Kidney (tissue), 14 donors: ENCODE data around the gene AKAP13. TPM values are rescaled to one million over a fixed set of nuclear protein-coding genes. Genes with fewer than 3 reads are reported as not detected.

Experiments
- DNase-seq, 5 donors: peaks; one replicate each; pipeline ENCODE4 v3.0.0-alpha.2; 2013 to 2020
- FAIRE-seq: peaks from 2 replicates; lab custom pipeline; 2012; peaks lifted over from hg19 to GRCh38; lab: Jason Lieb, UNC
- H3K27ac ChIP-seq, 2 donors: one replicate each; pipeline ENCODE4 v1.7.0; 2013; ENCODE audit warnings: low read depth in 2 of 2, low read length in 2 of 2, inconsistent platforms in 1 of 2
- H3K27me3 ChIP-seq: one replicate; pipeline ENCODE4 v1.7.1; 2013; ENCODE audit warnings: low read length, inconsistent platforms; ENCODE audit not compliant: control insufficient read depth, insufficient read depth
- H3K36me3 ChIP-seq, 3 donors: one replicate each; pipeline versions ENCODE4 v1.7.0 to v1.7.1; 2013; ENCODE audit warnings: low read length in 3 of 3, control low read depth in 1 of 3, inconsistent platforms in 1 of 3; ENCODE audit not compliant: insufficient read depth in 3 of 3, control insufficient read depth in 2 of 3
- H3K4me1 ChIP-seq, 3 donors: one replicate each; pipeline versions ENCODE4 v1.7.0 to v1.7.1; 2013; ENCODE audit warnings: low read length in 3 of 3, inconsistent platforms in 1 of 3, low read depth in 1 of 3; ENCODE audit not compliant: control insufficient read depth in 2 of 3, insufficient read depth in 2 of 3
- H3K4me3 ChIP-seq, 3 donors: one replicate each; pipeline versions ENCODE4 v1.7.0 to v1.8.1; 2013; ENCODE audit warnings: low read length in 3 of 3, control low read depth in 1 of 3, inconsistent platforms in 1 of 3
- H3K9ac ChIP-seq, 3 donors: one replicate each; pipeline versions ENCODE4 v1.7.0 to v1.7.1; 2013; ENCODE audit warnings: low read length in 3 of 3, control low read depth in 1 of 3, inconsistent platforms in 1 of 3
- H3K9me3 ChIP-seq, 3 donors: one replicate each; pipeline versions ENCODE4 v1.7.0 to v1.7.1; 2013; ENCODE audit warnings: low read length in 3 of 3, control low read depth in 1 of 3, inconsistent platforms in 1 of 3; ENCODE audit not compliant: control insufficient read depth in 2 of 3, insufficient read depth in 1 of 3
- CTCF ChIP-seq: IDR thresholded peaks from 3 replicates; pipeline ENCODE4 v1.5.1; 2012; ENCODE audit warnings: mild to moderate bottlenecking, moderate library complexity, borderline replicate concordance; ENCODE audit not compliant: insufficient read depth; ENCODE audit errors: extremely low read depth
- intact Hi-C: fragments of 100-400 bp; cut with DNase I; formaldehyde crosslinking; loops from one replicate; pipeline ENCODE4 v1.11.1; 2022
- polyA plus RNA-seq: library from polyadenylated mRNA; stranded (reverse); fragments of 350-450 nt; fragmentation: Illumina TruSeq; extraction: RNeasy Lipid Tissue Mini Kit (QIAGEN cat#74804); gene quantifications from one replicate; pipeline ENCODE4 v1.2.3, GENCODE V29; 2014; ENCODE audit warnings: low read depth, low replicate concordance; ENCODE audit not compliant: insufficient read depth
- total RNA-seq: library from RNA; stranded (reverse); fragmentation: NEBNext Ultra II Directional; extraction: Animal tissue kit (Norgen Biotek cat#: 25700); gene quantifications from one replicate; pipeline ENCODE4 v1.2.1, GENCODE V29; 2021
- donor health status: control.
- donor health status: control.
- donor health status: control.
- donor health status: control.
- donor health status: control.
- donor health status: DM: yes; HTN: yes; CAD: no.
- donor health status: Normal renal cell carcinoma (clear cell type).

AKAP13 gene
- total and polyA plus RNA-seq, 2 donors from 2014 or later, result 18.8 to 174 TPM

DNA sequence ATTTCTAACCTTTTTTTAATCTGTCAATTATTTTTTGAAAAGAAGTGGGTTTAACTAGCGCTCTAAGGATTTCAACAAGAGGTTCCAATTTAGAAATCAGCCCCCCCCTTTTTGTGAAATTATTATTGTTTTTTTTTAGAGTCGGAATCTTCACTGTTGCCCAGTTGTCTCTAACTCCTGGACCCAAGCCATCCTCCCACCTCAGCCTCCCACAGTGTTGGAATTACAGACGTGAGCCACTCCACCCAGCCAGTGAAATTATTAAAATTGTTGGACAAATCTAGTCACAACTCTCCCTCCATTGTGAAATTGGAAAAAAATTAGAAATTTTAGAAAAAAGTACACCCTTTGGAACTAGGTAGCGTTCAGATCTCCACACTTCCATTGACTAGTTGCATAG lies 2.5 kb downstream of the AKAP13 start:
- no peak for TF ChIP-seq CTCF
- Histone ChIP-seq H3K9me3 (no peaks in the 10 kb centered on the region), H3K36me3 (no peaks in the 10 kb centered on the region), H3K9ac (no peak overlapping the region), H3K27me3 (no peaks in the 10 kb centered on the region), H3K4me3 (no peak overlapping the region), H3K4me1 (peaks cover 0 to 8% (median 0%) of the 10 kb centered on the region in 3 donors), H3K27ac (no peak overlapping the region)
- FAIRE-seq (no peak), DNase-seq (no peak)
- intact Hi-C loops, result no loop called here

DNA sequence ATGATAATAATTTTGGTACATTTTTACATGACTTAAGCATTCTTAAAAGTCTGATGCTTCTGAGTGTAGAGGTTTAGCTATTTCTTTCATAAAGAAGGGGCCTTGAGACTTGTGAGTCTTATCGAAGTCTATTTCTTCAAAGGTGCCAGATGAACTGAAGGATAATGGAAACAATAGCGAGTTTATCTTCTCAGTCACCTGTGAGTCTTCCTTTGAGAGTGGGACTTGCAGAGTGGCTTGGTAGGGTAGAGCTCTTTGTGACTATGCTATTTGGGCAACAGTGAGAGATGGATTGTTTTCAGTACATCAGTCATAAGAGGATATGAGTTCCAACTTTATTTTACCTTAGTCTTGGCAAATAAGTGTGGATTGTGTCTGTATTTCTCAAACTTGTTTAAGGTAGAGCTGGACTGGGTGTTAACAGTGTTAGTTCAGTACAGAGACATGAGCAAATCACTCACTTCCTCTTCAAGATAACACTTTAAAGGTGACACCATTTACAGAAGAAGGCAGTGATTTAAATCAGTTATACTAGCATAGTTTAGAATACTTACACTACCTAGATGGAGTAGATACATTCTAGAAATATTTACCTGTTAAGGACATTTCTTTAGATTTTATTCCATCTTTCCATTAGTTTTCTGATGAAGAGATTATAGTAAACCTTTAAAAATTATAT lies 3.2 kb downstream of the AKAP13 start:
- no peaks in the 10 kb centered on the region for H3K27me3 ChIP-seq
- DNase-seq, result no peak
- H3K4me3 ChIP-seq, result no peak overlapping the region
- TF ChIP-seq CTCF, result no peak
- H3K27ac ChIP-seq, result no peak overlapping the region
- no peaks in the 10 kb centered on the region for H3K9me3 ChIP-seq
- FAIRE-seq, result no peak
- peaks cover 0 to 8% (median 0%) of the 10 kb centered on the region in 3 donors for H3K4me1 ChIP-seq
- no peak overlapping the region for H3K9ac ChIP-seq
- no peaks in the 10 kb centered on the region for H3K36me3 ChIP-seq
- intact Hi-C loops, result no loop called here

DNA sequence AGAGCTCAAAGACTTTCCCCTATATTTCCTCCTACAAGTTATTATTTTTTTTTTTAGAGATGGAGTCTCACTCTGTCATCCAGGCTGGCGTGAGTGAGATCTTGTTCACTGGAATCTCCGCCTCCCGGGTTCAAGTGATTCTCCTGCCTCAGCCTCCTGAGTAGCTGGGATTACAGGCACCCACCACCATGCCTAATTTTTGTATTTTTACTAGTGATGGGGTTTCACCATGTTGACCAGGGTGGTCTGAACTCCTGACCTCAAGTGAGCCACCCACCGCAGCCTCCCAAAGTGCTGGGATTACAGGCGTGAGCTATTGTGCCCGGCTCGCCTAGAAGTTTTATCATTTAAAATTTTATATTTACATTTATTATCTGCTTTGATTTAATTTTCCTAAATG lies 5.9 kb downstream of the AKAP13 start:
- no peak for TF ChIP-seq CTCF
- intact Hi-C loops, result no loop called here
- no peak for FAIRE-seq

More for the DNA sequence above, 5.9 kb downstream of the AKAP13 start:
- H3K4me1 ChIP-seq, result peaks cover 0 to 11% (median 0%) of the 10 kb centered on the region in 3 donors
- H3K9ac ChIP-seq, result no peak overlapping the region
- H3K36me3 ChIP-seq, result no peaks in the 10 kb centered on the region
- no peaks in the 10 kb centered on the region for H3K27me3 ChIP-seq
- no peak overlapping the region for H3K27ac ChIP-seq
- no peaks in the 10 kb centered on the region for H3K9me3 ChIP-seq
- DNase-seq, result no peak
- H3K4me3 ChIP-seq, result no peak overlapping the region
